Breast epithelium (tissue), 3 donors: ENCODE results near the gene PSMG1.

ENCODE experiments used
- POLR2A ChIP-seq: fragments of 450-650 bp; IDR thresholded peaks from one replicate; pipeline ENCODE4 v1.6.1; 2016; ENCODE audit warnings: antibody characterized with exemption, mild to moderate bottlenecking, moderate library complexity
- TF ChIP-seq, protein P1 (sequence below), 3 donors: fragments of 450-650 bp; IDR thresholded peaks; one replicate each; pipeline ENCODE4 v1.5.1; 2016 to 2017; ENCODE audit warnings: antibody characterized with exemption in 3 of 3, mild to moderate bottlenecking in 3 of 3, moderate library complexity in 3 of 3

DNA sequence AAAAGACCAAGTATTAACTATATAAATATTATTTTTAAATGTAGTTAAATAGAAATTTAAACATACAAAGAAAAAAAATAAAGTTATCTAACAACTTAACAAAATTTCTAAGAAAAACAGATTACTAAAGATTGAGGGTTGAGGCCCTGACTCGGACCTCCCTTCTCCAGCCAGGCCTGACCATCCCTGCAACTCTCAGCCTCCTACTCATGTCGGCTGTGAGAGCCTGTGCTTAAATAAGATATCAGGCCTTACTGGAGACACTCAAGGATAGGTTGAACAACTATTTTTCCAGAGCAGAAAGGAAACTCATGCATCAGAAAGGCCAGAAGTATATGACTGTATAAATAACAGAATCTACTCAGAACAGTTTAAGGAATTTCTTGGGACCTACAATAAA, 33.0 kb upstream of the PSMG1 start:
- TF ChIP-seq, protein P1, sequence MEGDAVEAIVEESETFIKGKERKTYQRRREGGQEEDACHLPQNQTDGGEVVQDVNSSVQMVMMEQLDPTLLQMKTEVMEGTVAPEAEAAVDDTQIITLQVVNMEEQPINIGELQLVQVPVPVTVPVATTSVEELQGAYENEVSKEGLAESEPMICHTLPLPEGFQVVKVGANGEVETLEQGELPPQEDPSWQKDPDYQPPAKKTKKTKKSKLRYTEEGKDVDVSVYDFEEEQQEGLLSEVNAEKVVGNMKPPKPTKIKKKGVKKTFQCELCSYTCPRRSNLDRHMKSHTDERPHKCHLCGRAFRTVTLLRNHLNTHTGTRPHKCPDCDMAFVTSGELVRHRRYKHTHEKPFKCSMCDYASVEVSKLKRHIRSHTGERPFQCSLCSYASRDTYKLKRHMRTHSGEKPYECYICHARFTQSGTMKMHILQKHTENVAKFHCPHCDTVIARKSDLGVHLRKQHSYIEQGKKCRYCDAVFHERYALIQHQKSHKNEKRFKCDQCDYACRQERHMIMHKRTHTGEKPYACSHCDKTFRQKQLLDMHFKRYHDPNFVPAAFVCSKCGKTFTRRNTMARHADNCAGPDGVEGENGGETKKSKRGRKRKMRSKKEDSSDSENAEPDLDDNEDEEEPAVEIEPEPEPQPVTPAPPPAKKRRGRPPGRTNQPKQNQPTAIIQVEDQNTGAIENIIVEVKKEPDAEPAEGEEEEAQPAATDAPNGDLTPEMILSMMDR (IDR thresholded peaks at IDR 0.05), result no peak
- no peak for TF ChIP-seq POLR2A
